GM19328 (cell line): ENCODE results near the gene CUX1.
"Not testable (repeated sequence)": the region's sequence is repeated elsewhere in the genome, so short reads cannot be mapped to it uniquely, and the experiment has no call there.

Experiments used
- ATAC-seq: cut with Tn5 transposase; IDR thresholded peaks from one replicate; pipeline ENCODE4 v1.9.1; 2021; ENCODE audit warnings: mild to moderate bottlenecking, moderate library complexity; ENCODE audit not compliant: unreplicated experiment

Gene CUX1

DNA sequence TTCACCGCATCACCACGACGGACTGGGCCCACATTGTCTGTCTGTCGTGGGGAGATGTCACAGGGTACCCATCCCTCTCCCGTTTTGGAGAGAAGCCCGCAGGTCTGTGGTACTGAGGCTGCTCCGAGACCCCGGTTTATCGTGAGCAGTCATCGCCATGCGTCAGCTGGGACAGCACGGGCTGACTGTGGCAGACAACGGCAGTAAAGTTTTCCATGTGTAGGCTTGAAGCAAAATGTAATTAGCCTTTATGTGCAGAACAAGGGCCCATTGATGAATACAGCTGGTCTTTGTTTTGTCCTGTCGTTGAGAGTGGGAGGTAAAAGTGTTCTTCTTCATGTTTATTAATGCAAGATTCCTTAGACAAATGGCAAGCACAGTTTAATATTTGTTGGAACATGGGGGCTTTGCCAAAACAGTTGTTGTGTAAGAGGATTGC is 301.8 kb downstream of the CUX1 start:
- no peak for ATAC-seq

DNA sequence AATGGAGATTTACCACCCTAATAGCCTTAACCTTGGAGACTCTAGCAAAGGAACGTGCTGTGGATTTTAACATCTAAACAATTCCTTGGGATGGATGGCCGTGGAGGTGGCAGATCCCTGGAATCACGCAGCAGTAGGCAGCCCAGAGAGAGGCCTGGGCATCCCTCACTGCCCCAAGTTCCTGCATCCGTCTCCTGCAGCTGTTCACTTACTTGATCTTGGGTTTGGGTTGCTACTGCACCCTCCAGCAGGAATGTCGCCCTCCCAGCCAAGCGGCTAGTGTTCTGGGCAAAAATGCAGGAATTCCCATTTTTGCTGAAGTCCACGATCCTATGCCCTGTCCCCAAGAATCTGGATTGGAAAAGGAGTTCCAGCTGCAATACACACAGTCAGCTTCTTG is 302.5 kb downstream of the CUX1 start:
- no peak for ATAC-seq

GRCh38 chr7:102120666-102121195 is 303.3 kb downstream of the CUX1 start:
- ATAC-seq = no peak

GRCh38 chr7:102122026-102122425 is 304.6 kb downstream of the CUX1 start:
- ATAC-seq = no peak

- no peak for ATAC-seq
These were observed 307.7 kb downstream of the CUX1 start for GRCh38 chr7:102125127-102125596.

DNA sequence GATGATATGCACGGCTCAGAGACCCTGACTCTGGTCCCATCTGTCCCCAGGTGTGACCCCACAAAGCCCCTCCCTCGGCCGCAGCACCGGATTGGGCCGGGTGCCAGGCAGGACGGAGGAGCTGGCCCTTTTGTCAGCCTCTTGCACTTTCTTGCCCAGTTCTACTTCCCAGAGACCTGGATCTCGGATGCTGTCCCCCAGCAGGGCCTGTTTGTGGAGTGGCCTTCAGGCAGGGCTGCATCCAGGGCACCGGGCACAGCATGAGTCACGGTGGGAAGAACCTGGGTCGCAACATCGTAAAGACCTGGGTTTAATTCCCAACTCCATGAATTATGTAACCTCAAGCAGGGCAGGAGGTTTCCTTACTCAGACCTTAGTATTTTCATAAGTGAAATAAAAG is 310.9 kb downstream of the CUX1 start:
- ATAC-seq = no peak

DNA sequence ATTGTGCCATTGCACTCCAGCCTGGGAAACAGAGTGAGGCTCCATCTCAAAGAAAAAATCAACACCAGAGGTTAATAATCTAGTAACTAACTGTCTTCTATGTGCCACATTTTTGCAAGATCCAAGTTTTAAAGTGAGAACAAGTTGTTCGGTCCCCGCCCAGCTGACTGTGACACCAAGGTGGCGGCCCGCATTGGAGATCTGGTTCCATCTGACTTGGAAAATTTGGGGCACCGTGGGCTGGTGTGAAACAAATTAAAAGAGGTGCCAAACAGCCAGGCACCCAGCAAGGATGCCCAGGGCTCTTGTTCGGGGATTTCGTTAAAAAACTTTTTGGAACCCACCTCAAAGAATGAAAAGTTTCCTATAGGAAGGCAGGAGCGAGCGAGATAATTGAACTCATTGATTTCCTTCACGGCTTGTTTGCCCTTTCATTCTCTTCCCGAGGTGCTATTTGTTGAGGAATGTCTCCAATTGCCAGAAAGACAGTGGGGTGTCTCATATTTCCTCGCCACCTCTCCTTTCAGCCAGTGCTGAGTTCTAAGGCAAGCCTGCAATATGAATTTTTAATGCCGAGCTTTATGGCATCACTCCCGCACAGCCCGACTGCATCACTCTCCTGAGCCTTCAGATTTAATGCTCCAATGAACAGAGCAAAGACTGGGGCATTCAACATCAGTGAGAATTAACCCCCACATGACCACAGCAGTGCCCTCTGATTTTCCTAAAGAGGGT is 312.4 kb downstream of the CUX1 start:
- ATAC-seq = no peak

DNA sequence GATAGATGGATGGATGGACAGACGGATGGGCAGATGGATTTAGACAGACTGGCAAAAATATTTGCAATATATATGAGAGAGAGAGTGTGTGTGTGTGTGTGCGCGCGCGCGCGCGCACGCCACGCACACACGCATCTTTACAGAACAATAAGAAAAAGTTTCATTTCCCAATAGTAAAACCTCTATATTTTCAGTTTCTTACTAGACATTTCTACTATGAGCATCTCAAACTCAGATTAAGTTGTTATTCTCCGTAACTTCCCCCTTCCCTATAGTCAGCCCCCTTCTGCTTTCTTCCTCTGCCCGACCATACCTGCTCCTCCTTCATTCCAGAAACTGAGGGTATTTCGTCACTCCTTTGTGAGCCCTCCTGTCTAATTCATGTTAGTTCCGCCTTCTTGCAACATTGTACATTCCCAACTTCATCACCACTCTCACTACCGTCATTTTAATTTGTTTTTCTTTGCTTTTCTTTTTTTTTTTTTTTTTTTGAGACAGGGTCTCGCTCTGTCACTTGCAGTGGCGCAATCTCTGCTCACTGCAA is 314.9 kb downstream of the CUX1 start:
- no peak for ATAC-seq

GRCh38 chr7:102138676-102139075 is 321.2 kb downstream of the CUX1 start:
- no peak for ATAC-seq

GRCh38 chr7:102140952-102141370 is 323.5 kb downstream of the CUX1 start:
- no peak for ATAC-seq

DNA sequence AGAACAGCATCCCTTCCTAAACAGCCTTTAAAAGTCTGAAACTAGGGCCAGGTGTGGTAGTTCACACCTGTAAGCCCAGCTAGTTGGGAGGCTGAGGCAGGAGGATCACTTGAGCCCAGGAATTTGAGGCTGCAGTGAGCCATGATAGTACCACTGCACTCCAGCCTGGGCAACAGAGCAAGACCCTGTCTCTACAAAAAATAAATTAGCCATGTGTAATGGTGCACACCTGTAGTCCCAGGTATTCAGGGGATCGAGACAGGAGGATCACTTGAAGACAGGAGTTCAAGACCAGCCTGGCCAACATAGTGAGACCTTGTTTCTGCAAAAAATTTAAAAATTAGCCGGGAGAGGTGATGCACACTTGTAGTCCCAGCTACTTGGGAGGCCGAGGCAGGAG is 325.0 kb downstream of the CUX1 start:
- ATAC-seq = not testable (repeated sequence)

GRCh38 chr7:102146122-102146521 is 328.7 kb downstream of the CUX1 start:
- no peak for ATAC-seq

DNA sequence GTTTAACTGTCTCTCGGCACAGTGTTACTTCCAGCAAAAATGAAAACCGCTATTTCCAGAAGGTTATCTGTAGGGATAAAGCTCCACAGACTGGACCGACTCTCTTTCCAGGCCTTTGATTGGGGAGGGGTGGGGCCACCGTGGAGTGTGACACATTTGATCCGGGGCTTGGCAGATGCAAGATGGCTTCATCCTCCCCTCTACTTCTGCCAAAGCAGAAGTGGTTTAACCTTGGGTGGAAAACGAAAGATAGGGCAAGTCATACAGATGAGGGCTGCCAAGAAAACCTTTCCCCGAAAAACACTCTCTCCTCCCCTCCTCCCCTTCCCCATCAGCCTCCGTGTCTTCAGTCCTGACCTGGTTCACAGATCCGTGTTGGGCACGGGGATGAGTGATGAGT is 329.6 kb downstream of the CUX1 start:
- ATAC-seq = no peak

DNA sequence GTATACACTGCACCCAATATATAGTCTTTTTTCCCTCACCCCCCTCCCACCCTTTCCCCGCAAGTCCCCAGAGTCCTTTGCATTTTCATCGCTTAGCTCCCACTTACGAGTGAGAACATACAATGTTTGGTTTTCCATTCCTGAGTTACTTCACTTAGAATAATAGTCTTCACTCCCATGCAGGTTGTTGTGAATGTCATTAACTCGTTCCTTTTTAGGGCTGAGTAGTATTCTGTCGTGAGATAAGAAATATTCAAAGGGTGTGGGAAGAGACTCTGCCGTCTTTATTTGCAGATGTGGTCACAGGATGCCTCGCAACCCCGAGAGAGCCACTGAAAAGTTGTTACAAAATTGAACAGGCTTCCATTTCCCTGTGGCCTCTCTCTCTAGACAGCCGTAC is 331.4 kb downstream of the CUX1 start:
- no peak for ATAC-seq

DNA sequence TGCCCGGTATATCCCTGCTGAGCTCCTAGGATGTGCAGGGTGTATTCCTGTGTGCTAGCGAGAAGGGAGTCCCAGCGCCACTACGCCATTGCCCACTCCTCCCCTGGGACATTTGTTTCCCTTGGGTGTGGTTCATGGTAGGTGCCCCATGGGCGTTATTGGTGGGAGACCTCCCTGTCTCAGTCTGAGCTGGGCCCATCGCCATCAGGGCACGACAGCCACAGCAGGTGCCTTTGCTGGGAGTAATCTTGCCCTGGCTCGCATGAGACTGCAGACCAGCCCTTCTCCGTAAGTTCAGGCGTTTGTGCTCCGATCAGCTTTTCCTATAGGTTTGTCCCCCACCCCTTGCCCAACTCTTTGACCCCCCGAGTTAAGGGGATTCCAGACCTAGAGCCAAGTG is 332.0 kb downstream of the CUX1 start:
- ATAC-seq = no peak

GRCh38 chr7:102150266-102150665 is 332.8 kb downstream of the CUX1 start:
- ATAC-seq = no peak

DNA sequence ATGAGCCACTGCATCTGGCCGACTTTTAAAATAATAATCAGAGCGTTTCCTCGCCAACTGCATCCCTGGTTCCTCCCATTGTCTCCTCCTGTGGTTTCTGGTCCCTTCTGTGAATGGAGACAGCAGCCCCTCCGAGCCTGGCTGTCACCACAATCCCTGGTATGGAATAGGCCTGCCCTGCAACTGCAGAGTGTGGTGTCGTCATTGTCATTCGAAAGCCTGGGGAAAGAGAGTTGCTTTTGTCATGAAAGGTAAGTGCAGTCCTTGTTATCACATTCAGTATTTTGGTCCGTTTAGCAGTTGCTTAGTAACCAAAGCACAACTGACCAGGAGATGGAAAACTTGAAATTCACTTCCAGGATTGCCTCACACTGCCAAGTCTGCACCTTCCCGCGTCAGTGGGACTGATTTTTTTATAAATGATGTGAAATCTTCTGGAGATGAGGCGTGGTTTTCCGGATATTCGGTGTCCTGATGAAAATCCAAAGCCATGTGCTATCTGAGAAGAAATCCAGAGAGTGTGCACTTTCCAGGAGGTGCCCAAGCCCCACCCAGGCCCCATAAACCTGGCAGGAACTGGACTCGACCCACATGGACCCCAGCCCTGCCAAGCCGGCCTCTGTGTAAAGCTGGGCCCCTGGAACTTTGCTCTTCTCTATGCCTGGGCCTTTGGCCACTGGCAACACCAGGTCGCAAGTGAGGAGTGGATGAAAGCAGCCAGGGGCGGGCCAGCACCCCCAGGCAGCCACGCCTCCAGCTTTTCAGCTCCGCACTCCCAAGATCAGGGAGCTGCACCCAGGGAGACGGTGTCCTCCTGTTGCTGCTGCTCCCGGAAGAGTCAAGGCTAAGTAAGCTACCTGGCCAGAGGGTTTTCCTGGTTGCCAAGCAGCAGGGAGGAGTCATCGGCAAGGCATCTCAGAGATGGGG is 335.5 kb downstream of the CUX1 start:
- no peak for ATAC-seq

DNA sequence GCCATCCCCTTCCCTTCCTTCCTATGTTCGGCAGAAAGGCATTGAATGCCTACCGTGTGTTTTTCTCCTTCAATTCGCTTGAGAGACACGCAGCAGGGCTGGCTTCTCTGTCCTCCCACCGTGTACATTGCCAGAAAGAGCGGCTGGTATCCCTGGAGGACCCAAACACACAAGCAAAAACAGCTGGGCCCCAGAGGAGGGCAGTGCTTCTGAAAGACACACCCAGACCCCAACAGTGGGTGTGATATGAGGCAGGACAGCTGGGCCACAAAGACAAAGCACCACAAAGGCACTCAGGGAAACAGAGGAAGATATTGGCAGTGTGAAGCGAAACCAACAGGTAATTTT is 336.1 kb downstream of the CUX1 start:
- ATAC-seq = no peak

DNA sequence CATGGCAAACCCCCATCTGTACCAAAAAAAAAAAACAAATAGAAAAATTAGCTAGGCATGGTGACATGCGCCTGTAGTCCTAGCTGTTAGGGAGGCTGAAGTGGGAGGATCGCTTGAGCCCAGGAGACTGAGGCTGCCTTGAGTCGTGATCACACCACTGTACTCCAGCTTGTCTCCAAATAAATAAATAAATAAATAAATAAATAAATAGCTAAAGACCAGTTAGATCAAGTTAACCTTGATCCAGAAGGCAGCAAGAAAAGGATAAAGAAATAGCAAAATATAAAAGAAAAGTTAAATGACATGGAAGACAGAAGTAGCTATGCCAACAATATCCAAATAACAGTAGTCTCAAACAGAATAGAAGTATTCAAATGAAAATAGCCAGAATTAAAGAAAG is 337.0 kb downstream of the CUX1 start:
- no peak for ATAC-seq

DNA sequence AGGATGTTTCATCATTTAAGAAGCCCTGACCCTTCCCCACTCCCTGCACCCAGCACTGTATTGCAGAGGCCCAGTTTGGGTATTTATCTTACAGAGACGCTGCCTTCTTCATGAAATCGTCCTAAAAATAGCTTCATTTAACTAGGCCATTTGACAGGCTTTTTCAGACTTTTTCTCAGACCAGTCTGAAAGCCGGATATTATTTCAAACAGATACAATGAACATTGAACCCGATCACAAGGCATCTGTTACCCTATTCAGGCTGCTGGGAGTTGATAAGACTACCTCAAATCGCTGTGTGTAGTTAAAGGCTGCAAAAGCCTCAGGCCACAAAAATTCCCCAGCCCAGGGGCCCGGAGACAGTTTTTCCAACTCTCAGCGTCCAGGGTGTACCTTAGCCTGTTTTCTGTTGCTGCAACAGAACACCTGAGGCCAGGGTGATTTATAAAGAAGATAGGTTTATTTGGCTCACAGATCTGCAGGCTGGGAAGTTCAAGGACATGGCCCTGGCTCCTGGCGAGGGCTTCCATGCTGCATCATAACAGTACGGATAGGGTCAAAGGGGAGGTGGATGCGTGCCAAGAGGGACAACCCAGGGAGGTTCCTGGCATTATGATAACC is 338.5 kb downstream of the CUX1 start:
- no peak for ATAC-seq

DNA sequence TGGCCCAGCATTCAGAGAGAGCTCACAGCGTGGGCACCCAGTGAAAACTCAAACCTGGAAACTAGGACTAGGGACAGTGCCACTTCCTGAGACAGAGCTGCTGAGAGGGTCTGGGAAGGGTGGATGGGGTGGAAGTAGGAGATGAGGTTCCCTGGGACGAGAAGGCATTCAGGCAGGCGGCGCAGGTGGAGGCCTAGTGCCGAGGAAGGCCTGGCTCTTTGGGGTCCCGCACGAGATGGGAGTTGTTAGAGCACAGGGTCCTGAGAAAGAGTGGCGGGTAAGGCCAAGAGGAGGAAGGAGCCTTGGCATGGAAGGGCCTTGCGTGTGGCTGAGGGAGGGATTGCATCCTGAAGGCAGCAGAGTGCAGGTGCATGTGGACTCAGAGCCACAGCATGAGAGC is 339.4 kb downstream of the CUX1 start:
- no peak for ATAC-seq
